ENCODE measurements around the gene ARRB1. TPM values are rescaled to one million over a fixed set of nuclear protein-coding genes. Genes with fewer than 3 reads are reported as not detected.

Gene ARRB1
- total RNA-seq, 1 donor from 2014 or later = 33.1 TPM

GRCh38 chr11:75394085-75394840 is 42.8 kb upstream of the ARRB1 start:
- no peaks in the 10 kb centered on the region for H3K27me3 ChIP-seq
- DNase-seq (ENCODE audit: extremely low spot score in 2 of 2) = no peak
- no peaks in the 10 kb centered on the region for H3K9me3 ChIP-seq
- no peaks in the 10 kb centered on the region for H3K4me1 ChIP-seq
- no peak overlapping the region for H3K27ac ChIP-seq
- no peak overlapping the region for H3K4me3 ChIP-seq
- no peaks in the 10 kb centered on the region for H3K36me3 ChIP-seq
- intact Hi-C loops (cut with DNase I) = no loop called here
- TF ChIP-seq CTCF (IDR thresholded peaks at IDR 0.05) (no peak), POLR2A (IDR thresholded peaks at IDR 0.05) (no peak), POLR2AphosphoS5 (IDR thresholded peaks at IDR 0.05; ENCODE audit: insufficient read depth in 1 of 2, low read depth in 1 of 2) (no peak)

- intact Hi-C loops (cut with DNase I) = no loop called here
- TF ChIP-seq CTCF (IDR thresholded peaks at IDR 0.05) (no peak), POLR2A (IDR thresholded peaks at IDR 0.05) (no peak), POLR2AphosphoS5 (IDR thresholded peaks at IDR 0.05; ENCODE audit: insufficient read depth in 1 of 2, low read depth in 1 of 2) (no peak)
These were observed 38.5 kb upstream of the ARRB1 start for GRCh38 chr11:75389925-75390324.

GRCh38 chr11:75389276-75389605 is 37.8 kb upstream of the ARRB1 start:
- no peak overlapping the region for H3K4me3 ChIP-seq
- peaks cover 6% of the 10 kb centered on the region for H3K4me1 ChIP-seq
- intact Hi-C loops (cut with DNase I) = no loop called here
- TF ChIP-seq POLR2AphosphoS5 (IDR thresholded peaks at IDR 0.05; ENCODE audit: insufficient read depth in 1 of 2, low read depth in 1 of 2) (no peak), POLR2A (IDR thresholded peaks at IDR 0.05) (no peak), CTCF (IDR thresholded peaks at IDR 0.05) (no peak)
- H3K27me3 ChIP-seq = no peaks in the 10 kb centered on the region
- no peaks in the 10 kb centered on the region for H3K9me3 ChIP-seq
- H3K36me3 ChIP-seq = no peaks in the 10 kb centered on the region
- no peak overlapping the region for H3K27ac ChIP-seq
- no peak for DNase-seq (ENCODE audit: extremely low spot score in 2 of 2)

More at GRCh38 chr11:75389925-75390324, 38.5 kb upstream of the ARRB1 start:
- Histone ChIP-seq H3K27me3 (no peaks in the 10 kb centered on the region), H3K4me3 (no peak overlapping the region), H3K9me3 (no peaks in the 10 kb centered on the region), H3K36me3 (no peaks in the 10 kb centered on the region), H3K27ac (no peak overlapping the region), H3K4me1 (peaks cover 6% of the 10 kb centered on the region)
- no peak for DNase-seq (ENCODE audit: extremely low spot score in 2 of 2)

GRCh38 chr11:75388386-75389275 is 37.2 kb upstream of the ARRB1 start:
- TF ChIP-seq CTCF (IDR thresholded peaks at IDR 0.05) (peak; percentile 71 to 85 (median 80)), POLR2AphosphoS5 (IDR thresholded peaks at IDR 0.05; ENCODE audit: insufficient read depth in 1 of 2, low read depth in 1 of 2) (no peak)
- Histone ChIP-seq H3K4me3 (no peak overlapping the region), H3K27ac (no peak overlapping the region), H3K36me3 (no peaks in the 10 kb centered on the region), H3K27me3 (no peaks in the 10 kb centered on the region), H3K4me1 (peaks cover 6% of the 10 kb centered on the region), H3K9me3 (no peaks in the 10 kb centered on the region)
- intact Hi-C loops (cut with DNase I) = no loop called here
- no peak for DNase-seq (ENCODE audit: extremely low spot score in 2 of 2)
